HCT116 (cell line): ENCODE measurements around the gene SLC35F3.

Source experiments
- ATF3 ChIP-seq: IDR thresholded peaks from 2 replicates; pipeline ENCODE4 v1.6.1; 2012
- CEBPB ChIP-seq: IDR thresholded peaks from 2 replicates; pipeline ENCODE4 v1.6.1; 2012; ENCODE audit warnings: low read depth
- CTCF ChIP-seq, 3 experiments: fragments of 200-600 bp in 1 of 3; sonication (generic) in 1 of 3; IDR thresholded peaks in 2 of 3; conservative IDR thresholded peaks in 1 of 3; 2 replicates each; pipeline ENCODE4 v1.5.1; 2012 to 2017; ENCODE audit warnings: low read depth in 2 of 3, low read length in 2 of 3, antibody characterized with exemption in 1 of 3, borderline replicate concordance in 1 of 3, control low read depth in 1 of 3, mild to moderate bottlenecking in 1 of 3, mixed read lengths in 1 of 3, mixed run types in 1 of 3, moderate library complexity in 1 of 3; ENCODE audit not compliant: insufficient read depth in 1 of 3
- ELF1 ChIP-seq: IDR thresholded peaks from 2 replicates; pipeline ENCODE4 v1.6.1; 2012; ENCODE audit warnings: low read depth, borderline replicate concordance
- POLR2A ChIP-seq: IDR thresholded peaks from 2 replicates; pipeline ENCODE4 v1.7.0; 2011; ENCODE audit warnings: borderline replicate concordance; ENCODE audit not compliant: insufficient read depth, insufficient read length; ENCODE audit errors: extremely low read depth
- POLR2AphosphoS5 ChIP-seq: IDR thresholded peaks from 2 replicates; pipeline ENCODE4 v1.6.1; 2011; ENCODE audit warnings: mild to moderate bottlenecking, low read depth, low read length, moderate library complexity
- RAD21 ChIP-seq: IDR thresholded peaks from 2 replicates; pipeline ENCODE4 v1.6.1; 2012; ENCODE audit warnings: low read depth, mild to moderate bottlenecking
- REST ChIP-seq: IDR thresholded peaks from 2 replicates; pipeline ENCODE4 v1.6.1; 2012; ENCODE audit warnings: low read depth
- SP1 ChIP-seq: IDR thresholded peaks from 2 replicates; pipeline ENCODE4 v1.6.1; 2012; ENCODE audit warnings: low read depth
- YY1 ChIP-seq: IDR thresholded peaks from 2 replicates; pipeline ENCODE4 v1.6.1; 2011; ENCODE audit warnings: low read length, low read depth, moderate library complexity, mild to moderate bottlenecking; ENCODE audit not compliant: insufficient replicate concordance; ENCODE audit errors: extremely low read depth

GRCh38 chr1:233990486-233990885 lies 86.0 kb downstream of the SLC35F3 start:
- TF ChIP-seq POLR2AphosphoS5 (no peak), YY1 (no peak), CTCF (IDR thresholded peaks at IDR 0.05 in 2 of 3, conservative IDR thresholded peaks at IDR 0.05 in 1 of 3; ENCODE audit: borderline replicate concordance in 1 of 3, insufficient read depth in 1 of 3, low read depth in 2 of 3, low read length in 2 of 3) (no peak), REST (no peak), SP1 (no peak), POLR2A (no peak), RAD21 (no peak), ATF3 (no peak), ELF1 (no peak), CEBPB (no peak)
